CD14-positive monocyte (primary cell): ENCODE data around the gene RBM19. TPM values are rescaled to one million over a fixed set of nuclear protein-coding genes. Genes with fewer than 3 reads are reported as not detected.

Experiments used
- DNase-seq, 3 donors: peaks; one replicate each; pipeline ENCODE4 v3.0.0-alpha.2; 2011 to 2022
- H2AFZ ChIP-seq: 2 replicates; pipeline ENCODE4 v1.6.0; 2012; ENCODE audit warnings: mild to moderate bottlenecking, low read depth, low read length, inconsistent platforms; ENCODE audit not compliant: insufficient read depth, poor library complexity, severe bottlenecking
- H3K27ac ChIP-seq, 2 donors: 1 replicate in 1 of 2; 2 replicates in 1 of 2; pipeline ENCODE4 v1.5.1; 2012 to 2013; ENCODE audit warnings: low read length in 2 of 2, control low read depth in 1 of 2, inconsistent platforms in 1 of 2, low read depth in 1 of 2, mild to moderate bottlenecking in 1 of 2
- H3K27me3 ChIP-seq, 2 donors: one replicate each; pipeline versions ENCODE4 v1.6.0 to v1.6.1; 2011 to 2013; ENCODE audit warnings: low read length in 2 of 2; ENCODE audit not compliant: control insufficient read depth in 2 of 2, insufficient read depth in 2 of 2
- H3K36me3 ChIP-seq, 2 donors: replicated peaks in 1 of 2; 1 replicate in 1 of 2; 2 replicates in 1 of 2; pipeline versions ENCODE4 v1.5.1 to v1.6.1; 2012 to 2013; ENCODE audit warnings: low read length in 2 of 2, control low read depth in 1 of 2, inconsistent platforms in 1 of 2, mild to moderate bottlenecking in 1 of 2; ENCODE audit not compliant: insufficient read depth in 2 of 2, control insufficient read depth in 1 of 2
- H3K4me1 ChIP-seq, 2 donors: 1 replicate in 1 of 2; 2 replicates in 1 of 2; pipeline versions ENCODE4 v1.5.1 to v1.6.1; 2012 to 2013; ENCODE audit warnings: low read length in 2 of 2, control low read depth in 1 of 2, inconsistent platforms in 1 of 2, mild to moderate bottlenecking in 1 of 2, moderate library complexity in 1 of 2; ENCODE audit not compliant: insufficient read depth in 2 of 2, control insufficient read depth in 1 of 2
- H3K4me2 ChIP-seq: replicated peaks from 2 replicates; pipeline ENCODE3; 2012; ENCODE audit warnings: low read length, moderate library complexity, mild to moderate bottlenecking; ENCODE audit not compliant: poor library complexity, severe bottlenecking; ENCODE audit errors: extremely low read depth
- H3K4me3 ChIP-seq, 3 experiments: fragments of 200-600 bp in 1 of 3; sonication (generic) in 1 of 3; replicated peaks in 1 of 3; 1 replicate in 2 of 3; 2 replicates in 1 of 3; pipeline ENCODE4 v1.5.1; 2011 to 2013; ENCODE audit warnings: low read length in 3 of 3, mild to moderate bottlenecking in 3 of 3, control low read depth in 2 of 3, low read depth in 2 of 3, inconsistent platforms in 1 of 3, moderate library complexity in 1 of 3
- H3K79me2 ChIP-seq: 2 replicates; pipeline ENCODE4 v1.6.0; 2012; ENCODE audit warnings: mild to moderate bottlenecking, control low read depth, inconsistent platforms, low read length, moderate library complexity; ENCODE audit not compliant: insufficient read depth
- H3K9ac ChIP-seq: 2 replicates; pipeline ENCODE4 v1.6.0; 2017; ENCODE audit warnings: low read length, mild to moderate bottlenecking; ENCODE audit not compliant: insufficient read depth, poor library complexity, severe bottlenecking
- H3K9me3 ChIP-seq, 2 donors: replicated peaks in 1 of 2; 1 replicate in 1 of 2; 2 replicates in 1 of 2; pipeline versions ENCODE4 v1.5.1 to v1.6.1; 2012 to 2013; ENCODE audit warnings: low read length in 2 of 2, control low read depth in 1 of 2; ENCODE audit not compliant: control insufficient read depth in 1 of 2, insufficient read depth in 1 of 2
- H4K20me1 ChIP-seq: 2 replicates; pipeline ENCODE4 v1.6.0; 2012; ENCODE audit warnings: mild to moderate bottlenecking, low read length, control low read depth, moderate library complexity; ENCODE audit not compliant: insufficient read depth
- H3K27ac Mint-ChIP-seq, 7 donors: one replicate each; pipeline ENCODE4 v1.8.0; 2020; ENCODE audit warnings: mild to moderate bottlenecking in 7 of 7, mixed read lengths in 7 of 7, moderate library complexity in 6 of 7, inconsistent platforms in 2 of 7
- H3K27me3 Mint-ChIP-seq, 3 donors: one replicate each; pipeline ENCODE4 v1.8.0; 2021 to 2022; ENCODE audit warnings: low read depth in 3 of 3, mild to moderate bottlenecking in 3 of 3, mixed read lengths in 3 of 3, moderate library complexity in 3 of 3, inconsistent platforms in 1 of 3
- H3K36me3 Mint-ChIP-seq, 2 donors: one replicate each; pipeline ENCODE4 v1.8.0; 2020; ENCODE audit warnings: mixed read lengths in 2 of 2, inconsistent platforms in 1 of 2, mild to moderate bottlenecking in 1 of 2
- H3K4me1 Mint-ChIP-seq: one replicate; pipeline ENCODE4 v1.8.0; 2020; ENCODE audit warnings: mild to moderate bottlenecking, mixed read lengths
- H3K4me3 Mint-ChIP-seq, 2 donors: one replicate each; pipeline ENCODE4 v1.8.0; 2020; ENCODE audit warnings: mild to moderate bottlenecking in 2 of 2, mixed read lengths in 2 of 2, moderate library complexity in 1 of 2
- H3K9me3 Mint-ChIP-seq, 7 donors: one replicate each; pipeline ENCODE4 v1.8.0; 2020 to 2022; ENCODE audit warnings: mixed read lengths in 7 of 7, mild to moderate bottlenecking in 6 of 7, moderate library complexity in 6 of 7, inconsistent platforms in 2 of 7
- CTCF ChIP-seq: fragments of 200-600 bp; IDR thresholded peaks from one replicate; pipeline ENCODE4 v1.8.0; 2022; ENCODE audit warnings: antibody characterized with exemption, mild to moderate bottlenecking
- WGBS: methylation state at CpG from one replicate; pipeline ENCODE4 v1.1.5; 2013; ENCODE audit warnings: missing lambda C conversion rate; ENCODE audit not compliant: insufficient coverage; 5-methylcytosine and 5-hydroxymethylcytosine counted together
- intact Hi-C, 2 donors: fragments of 100-400 bp; cut with micrococcal nuclease; formaldehyde crosslinking; loops; one replicate each; pipeline versions ENCODE4 v1.15.0 to v1.15.1; 2023
- polyA plus RNA-seq, 3 donors: library from polyadenylated mRNA; depleted of rRNA in 1 of 3; unstranded in 2 of 3; stranded (reverse) in 1 of 3; fragments of 300-500 nt in 2 of 3; fragments of >200 nt in 1 of 3; fragmentation: Illumina TruSeq in 2 of 3; gene quantifications; 1 replicate in 2 of 3; 2 replicates in 1 of 3; pipeline ENCODE4 v1.2.3, GENCODE V29; 2012 to 2021

The RBM19 gene
- polyA plus RNA-seq, 3 donors = 2.1 to 30.4 (median 2.2) TPM

GRCh38 chr12:113794774-113795173 is 171.4 kb downstream of the RBM19 start:
- no peak overlapping the region for H3K9ac ChIP-seq
- H3K27ac Mint-ChIP-seq = no peak overlapping the region
- H3K27me3 ChIP-seq = no peaks in the 10 kb centered on the region
- peaks cover 0 to 6% (median 0%) of the 10 kb centered on the region in 7 donors for H3K9me3 Mint-ChIP-seq
- no peaks in the 10 kb centered on the region for H3K36me3 Mint-ChIP-seq
- no peak for TF ChIP-seq CTCF
- no peak overlapping the region for H3K4me2 ChIP-seq
- H3K27me3 Mint-ChIP-seq = peaks cover 4 to 8% (median 8%) of the 10 kb centered on the region in 3 donors
- H3K9me3 ChIP-seq = no peaks in the 10 kb centered on the region
- no peak overlapping the region for H3K4me3 Mint-ChIP-seq
- H3K4me1 Mint-ChIP-seq = no peaks in the 10 kb centered on the region
- intact Hi-C loops = no loop called here
- H3K4me1 ChIP-seq = no peaks in the 10 kb centered on the region
- no peak overlapping the region for H2AFZ ChIP-seq
- no peaks in the 10 kb centered on the region for H3K79me2 ChIP-seq
- no peaks in the 10 kb centered on the region for H4K20me1 ChIP-seq
- H3K4me3 ChIP-seq = no peak overlapping the region
- 33% methylated on average over 2 of the region's 17 CpGs for WGBS
- DNase-seq = no peak
- no peaks in the 10 kb centered on the region for H3K36me3 ChIP-seq
- no peak overlapping the region for H3K27ac ChIP-seq

DNA sequence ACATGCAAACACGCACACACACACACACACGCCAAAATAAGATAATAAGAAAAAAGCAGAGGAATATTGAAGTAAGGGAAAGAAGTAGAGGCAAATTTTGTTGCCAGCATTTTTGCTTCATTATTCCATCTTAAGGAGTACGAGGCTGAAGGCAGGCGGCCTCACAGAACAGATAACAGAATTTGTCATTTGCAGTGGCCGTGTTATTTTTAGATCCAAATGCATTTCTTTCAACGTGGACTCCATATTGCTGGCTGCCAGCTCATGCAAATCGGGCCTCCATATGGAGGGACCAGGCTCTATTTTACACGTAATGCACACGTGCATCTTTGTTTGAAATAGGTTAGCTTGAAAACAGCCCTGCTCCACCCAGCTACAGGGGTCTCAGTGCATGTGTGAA is 172.9 kb downstream of the RBM19 start:
- no peak for TF ChIP-seq CTCF
- no peaks in the 10 kb centered on the region for H3K79me2 ChIP-seq

More for the DNA sequence above, 172.9 kb downstream of the RBM19 start:
- Histone ChIP-seq H3K4me1 (no peaks in the 10 kb centered on the region), H3K27me3 (no peaks in the 10 kb centered on the region), H2AFZ (no peak overlapping the region), H3K9me3 (no peaks in the 10 kb centered on the region), H3K4me3 (no peak overlapping the region), H3K4me2 (no peak overlapping the region), H3K9ac (no peak overlapping the region), H3K27ac (no peak overlapping the region), H3K36me3 (no peaks in the 10 kb centered on the region), H4K20me1 (no peaks in the 10 kb centered on the region)
- Mint-ChIP-seq H3K9me3 (peaks cover 0 to 6% (median 4%) of the 10 kb centered on the region in 7 donors), H3K27me3 (peaks cover 4 to 9% (median 8%) of the 10 kb centered on the region in 3 donors), H3K4me3 (no peak overlapping the region), H3K27ac (no peak overlapping the region), H3K36me3 (no peaks in the 10 kb centered on the region), H3K4me1 (no peaks in the 10 kb centered on the region)
- intact Hi-C loops = no loop called here
- WGBS = 95% methylated on average over 4 of the region's 9 CpGs
- no peak for DNase-seq
